BE2C (cell line): ENCODE results near the gene ST7L.

Experiments
- DNase-seq: peaks from one replicate; pipeline ENCODE4 v3.0.0-alpha.2; 2020
- H3K27me3 ChIP-seq: fragments of 250-450 bp; sonication (Bioruptor Pico); 2 replicates; pipeline ENCODE4 v1.5.1; 2020; ENCODE audit warnings: mild to moderate bottlenecking
- H3K36me3 ChIP-seq: fragments of 250-450 bp; sonication (Bioruptor Pico); 2 replicates; pipeline ENCODE4 v1.5.1; 2020; ENCODE audit warnings: mild to moderate bottlenecking
- H3K4me1 ChIP-seq: fragments of 250-450 bp; sonication (Bioruptor Pico); 2 replicates; pipeline ENCODE4 v1.5.1; 2020
- H3K4me3 ChIP-seq: 2 replicates; pipeline ENCODE4 v1.5.1; 2011; ENCODE audit warnings: low read depth, low read length
- H3K9me3 ChIP-seq: fragments of 250-450 bp; sonication (Bioruptor Pico); 2 replicates; pipeline ENCODE4 v1.5.1; 2020
- TF ChIP-seq, protein P1 (sequence below): IDR thresholded peaks from 2 replicates; pipeline ENCODE4 v1.5.1; 2012; ENCODE audit warnings: mild to moderate bottlenecking, low read depth, low read length

ST7L gene

DNA sequence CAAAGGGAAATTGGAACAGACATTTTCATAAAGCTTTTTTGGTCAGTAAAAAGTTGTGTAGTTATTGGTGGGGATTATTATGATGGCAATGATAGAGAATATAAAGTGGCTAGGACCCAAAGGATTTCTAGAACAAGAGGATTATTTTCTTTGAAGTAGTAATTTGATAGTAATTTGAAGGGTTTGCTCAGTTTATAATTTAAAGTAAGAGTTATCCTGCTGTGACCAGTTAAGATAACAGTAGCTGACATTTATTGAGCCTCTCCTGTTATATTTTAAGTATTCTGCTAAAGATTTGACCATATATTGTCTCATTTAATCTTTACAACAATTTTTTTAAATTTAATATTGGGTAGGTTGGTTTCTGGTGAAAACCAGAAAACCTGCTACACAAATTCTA lies 15.4 kb upstream of the ST7L start:
- DNase-seq: no peak
- H3K4me3 ChIP-seq: no peak overlapping the region
- H3K36me3 ChIP-seq: peaks cover 10% of the 10 kb centered on the region
- TF ChIP-seq, protein P1, sequence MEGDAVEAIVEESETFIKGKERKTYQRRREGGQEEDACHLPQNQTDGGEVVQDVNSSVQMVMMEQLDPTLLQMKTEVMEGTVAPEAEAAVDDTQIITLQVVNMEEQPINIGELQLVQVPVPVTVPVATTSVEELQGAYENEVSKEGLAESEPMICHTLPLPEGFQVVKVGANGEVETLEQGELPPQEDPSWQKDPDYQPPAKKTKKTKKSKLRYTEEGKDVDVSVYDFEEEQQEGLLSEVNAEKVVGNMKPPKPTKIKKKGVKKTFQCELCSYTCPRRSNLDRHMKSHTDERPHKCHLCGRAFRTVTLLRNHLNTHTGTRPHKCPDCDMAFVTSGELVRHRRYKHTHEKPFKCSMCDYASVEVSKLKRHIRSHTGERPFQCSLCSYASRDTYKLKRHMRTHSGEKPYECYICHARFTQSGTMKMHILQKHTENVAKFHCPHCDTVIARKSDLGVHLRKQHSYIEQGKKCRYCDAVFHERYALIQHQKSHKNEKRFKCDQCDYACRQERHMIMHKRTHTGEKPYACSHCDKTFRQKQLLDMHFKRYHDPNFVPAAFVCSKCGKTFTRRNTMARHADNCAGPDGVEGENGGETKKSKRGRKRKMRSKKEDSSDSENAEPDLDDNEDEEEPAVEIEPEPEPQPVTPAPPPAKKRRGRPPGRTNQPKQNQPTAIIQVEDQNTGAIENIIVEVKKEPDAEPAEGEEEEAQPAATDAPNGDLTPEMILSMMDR: no peak
- no peaks in the 10 kb centered on the region for H3K27me3 ChIP-seq
- no peaks in the 10 kb centered on the region for H3K9me3 ChIP-seq
- 0 out of 2 replicates have a peak, but pooled peaks cover 8% of the 10 kb centered on the region for H3K4me1 ChIP-seq

DNA sequence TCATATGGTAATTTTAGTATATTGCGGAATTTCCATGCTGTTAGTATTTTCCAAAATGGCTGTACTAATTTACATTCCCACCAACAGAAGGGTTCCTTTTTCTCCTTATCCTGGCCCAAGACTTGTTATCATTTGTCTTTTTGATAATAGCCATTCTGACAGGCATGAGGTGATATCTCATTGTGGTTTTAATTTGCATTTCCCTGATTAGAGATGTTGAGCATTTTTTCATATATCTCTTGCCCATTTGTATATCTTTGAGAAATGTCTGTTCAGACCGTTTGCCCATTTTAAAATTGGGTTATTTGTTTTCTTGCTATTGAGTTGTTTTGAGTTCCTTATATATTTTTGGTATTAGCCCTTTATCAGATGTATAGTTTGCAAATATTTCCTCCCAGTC lies 14.7 kb upstream of the ST7L start:
- H3K9me3 ChIP-seq: no peaks in the 10 kb centered on the region
- TF ChIP-seq, protein P1: no peak
- H3K4me1 ChIP-seq: 0 out of 2 replicates have a peak, but pooled peaks cover 8% of the 10 kb centered on the region
- no peak overlapping the region for H3K4me3 ChIP-seq
- peaks cover 10% of the 10 kb centered on the region for H3K36me3 ChIP-seq
- DNase-seq: no peak
- H3K27me3 ChIP-seq: no peaks in the 10 kb centered on the region

DNA sequence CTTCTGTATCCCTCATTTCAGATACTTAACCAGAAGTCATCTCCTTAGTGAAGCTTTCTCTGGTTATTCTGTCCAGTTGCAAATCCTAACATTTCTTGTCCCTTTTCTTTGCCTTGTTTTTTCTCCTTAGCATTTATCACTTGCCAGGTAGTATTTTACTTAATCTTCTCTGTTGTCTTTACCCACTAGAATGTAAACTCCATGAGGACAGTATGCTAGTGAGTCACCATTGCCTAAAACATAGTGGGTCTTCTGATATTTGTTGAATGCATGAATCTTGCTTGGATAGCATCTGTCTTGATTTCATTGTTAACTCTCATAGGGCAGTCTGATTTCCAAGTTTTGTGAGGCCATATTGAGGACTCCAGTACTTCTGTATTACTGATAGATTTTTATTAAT lies 10.3 kb upstream of the ST7L start:
- TF ChIP-seq, protein P1: no peak
- H3K4me3 ChIP-seq: no peak overlapping the region
- no peaks in the 10 kb centered on the region for H3K9me3 ChIP-seq
- no peaks in the 10 kb centered on the region for H3K4me1 ChIP-seq
- peaks cover 16% of the 10 kb centered on the region for H3K36me3 ChIP-seq
- H3K27me3 ChIP-seq: no peaks in the 10 kb centered on the region
- no peak for DNase-seq

DNA sequence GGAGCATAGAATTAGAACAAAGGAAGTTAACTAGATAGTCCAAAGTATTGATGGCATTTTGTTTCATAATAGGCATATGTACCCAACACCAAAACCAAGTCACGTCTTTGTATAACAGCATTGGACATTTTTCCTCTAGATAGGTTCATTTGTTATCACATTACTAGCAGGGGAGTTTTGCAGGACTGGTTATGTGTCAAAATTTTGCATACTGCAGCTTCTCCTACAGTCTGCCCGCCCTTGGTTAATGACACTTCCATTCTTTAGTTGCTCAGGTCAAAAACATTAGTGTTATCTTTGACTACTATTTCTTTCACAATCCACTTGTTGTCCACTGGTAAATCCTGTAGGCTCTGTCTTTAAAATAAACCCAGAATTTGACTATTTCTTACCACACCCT lies 9.6 kb upstream of the ST7L start:
- no peaks in the 10 kb centered on the region for H3K9me3 ChIP-seq
- no peak overlapping the region for H3K4me3 ChIP-seq
- H3K27me3 ChIP-seq: no peaks in the 10 kb centered on the region
- peaks cover 16% of the 10 kb centered on the region for H3K36me3 ChIP-seq
- DNase-seq: no peak
- TF ChIP-seq, protein P1: no peak
- no peaks in the 10 kb centered on the region for H3K4me1 ChIP-seq

DNA sequence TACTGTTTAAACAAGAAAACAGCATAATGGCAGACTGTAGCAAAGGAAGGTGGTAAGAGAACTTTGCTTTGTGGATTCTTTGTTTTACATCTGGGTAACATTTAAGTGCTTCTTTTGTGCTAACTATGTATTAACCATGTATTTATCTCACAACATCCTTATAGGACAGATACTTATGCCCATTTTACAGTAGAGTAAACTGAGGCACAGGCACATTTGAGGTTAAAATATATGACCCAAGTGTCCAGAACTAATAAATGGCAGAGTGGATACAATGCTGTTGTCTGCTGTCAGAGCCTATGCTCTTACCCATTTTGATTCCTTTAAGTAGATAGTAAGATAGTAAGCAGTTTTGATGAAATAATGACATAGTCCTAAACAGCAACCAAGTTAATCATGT lies 7.9 kb upstream of the ST7L start:
- no peaks in the 10 kb centered on the region for H3K9me3 ChIP-seq
- TF ChIP-seq, protein P1: no peak
- DNase-seq: no peak
- no peak overlapping the region for H3K4me3 ChIP-seq
- H3K4me1 ChIP-seq: no peaks in the 10 kb centered on the region
- H3K36me3 ChIP-seq: peaks cover 10% of the 10 kb centered on the region
- no peaks in the 10 kb centered on the region for H3K27me3 ChIP-seq

DNA sequence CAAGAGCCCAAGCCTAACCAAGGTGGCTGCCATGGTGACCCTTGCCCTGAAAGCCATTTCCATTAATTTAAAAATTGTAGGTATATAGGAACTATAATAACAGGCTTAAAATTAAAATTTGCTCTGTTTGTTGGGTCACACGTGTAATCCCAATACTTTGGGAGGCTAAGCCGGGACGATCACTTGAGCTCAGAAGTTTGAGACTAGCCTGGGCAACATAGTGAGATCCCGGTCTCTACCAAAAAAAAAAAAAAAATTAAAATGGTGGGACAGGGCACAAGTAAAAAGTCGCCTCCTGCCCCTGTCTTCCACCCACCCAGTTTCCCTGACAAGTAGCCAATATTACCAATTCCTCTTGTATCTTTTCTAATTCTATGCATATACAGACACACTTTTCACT lies 7.3 kb upstream of the ST7L start:
- no peaks in the 10 kb centered on the region for H3K27me3 ChIP-seq
- H3K4me3 ChIP-seq: no peak overlapping the region
- TF ChIP-seq, protein P1: no peak
- no peaks in the 10 kb centered on the region for H3K4me1 ChIP-seq
- DNase-seq: no peak
- H3K36me3 ChIP-seq: peaks cover 10% of the 10 kb centered on the region
- H3K9me3 ChIP-seq: no peaks in the 10 kb centered on the region
